CD14-positive monocyte (primary cell): ENCODE measurements around the gene COL20A1. TPM values are rescaled to one million over a fixed set of nuclear protein-coding genes. Genes with fewer than 3 reads are reported as not detected.

Experiments used
- DNase-seq, 3 donors: peaks; one replicate each; pipeline ENCODE4 v3.0.0-alpha.2; 2011 to 2022
- H2AFZ ChIP-seq: 2 replicates; pipeline ENCODE4 v1.6.0; 2012; ENCODE audit warnings: mild to moderate bottlenecking, low read depth, low read length, inconsistent platforms; ENCODE audit not compliant: insufficient read depth, poor library complexity, severe bottlenecking
- H3K27ac ChIP-seq, 2 donors: 1 replicate in 1 of 2; 2 replicates in 1 of 2; pipeline ENCODE4 v1.5.1; 2012 to 2013; ENCODE audit warnings: low read length in 2 of 2, control low read depth in 1 of 2, inconsistent platforms in 1 of 2, low read depth in 1 of 2, mild to moderate bottlenecking in 1 of 2
- H3K27me3 ChIP-seq, 2 donors: one replicate each; pipeline versions ENCODE4 v1.6.0 to v1.6.1; 2011 to 2013; ENCODE audit warnings: low read length in 2 of 2; ENCODE audit not compliant: control insufficient read depth in 2 of 2, insufficient read depth in 2 of 2
- H3K36me3 ChIP-seq, 2 donors: replicated peaks in 1 of 2; 1 replicate in 1 of 2; 2 replicates in 1 of 2; pipeline versions ENCODE4 v1.5.1 to v1.6.1; 2012 to 2013; ENCODE audit warnings: low read length in 2 of 2, control low read depth in 1 of 2, inconsistent platforms in 1 of 2, mild to moderate bottlenecking in 1 of 2; ENCODE audit not compliant: insufficient read depth in 2 of 2, control insufficient read depth in 1 of 2
- H3K4me1 ChIP-seq, 2 donors: 1 replicate in 1 of 2; 2 replicates in 1 of 2; pipeline versions ENCODE4 v1.5.1 to v1.6.1; 2012 to 2013; ENCODE audit warnings: low read length in 2 of 2, control low read depth in 1 of 2, inconsistent platforms in 1 of 2, mild to moderate bottlenecking in 1 of 2, moderate library complexity in 1 of 2; ENCODE audit not compliant: insufficient read depth in 2 of 2, control insufficient read depth in 1 of 2
- H3K4me2 ChIP-seq: replicated peaks from 2 replicates; pipeline ENCODE3; 2012; ENCODE audit warnings: low read length, moderate library complexity, mild to moderate bottlenecking; ENCODE audit not compliant: poor library complexity, severe bottlenecking; ENCODE audit errors: extremely low read depth
- H3K4me3 ChIP-seq, 3 experiments: fragments of 200-600 bp in 1 of 3; sonication (generic) in 1 of 3; replicated peaks in 1 of 3; 1 replicate in 2 of 3; 2 replicates in 1 of 3; pipeline ENCODE4 v1.5.1; 2011 to 2013; ENCODE audit warnings: low read length in 3 of 3, mild to moderate bottlenecking in 3 of 3, control low read depth in 2 of 3, low read depth in 2 of 3, inconsistent platforms in 1 of 3, moderate library complexity in 1 of 3
- H3K79me2 ChIP-seq: 2 replicates; pipeline ENCODE4 v1.6.0; 2012; ENCODE audit warnings: mild to moderate bottlenecking, control low read depth, inconsistent platforms, low read length, moderate library complexity; ENCODE audit not compliant: insufficient read depth
- H3K9ac ChIP-seq: 2 replicates; pipeline ENCODE4 v1.6.0; 2017; ENCODE audit warnings: low read length, mild to moderate bottlenecking; ENCODE audit not compliant: insufficient read depth, poor library complexity, severe bottlenecking
- H3K9me3 ChIP-seq, 2 donors: replicated peaks in 1 of 2; 1 replicate in 1 of 2; 2 replicates in 1 of 2; pipeline versions ENCODE4 v1.5.1 to v1.6.1; 2012 to 2013; ENCODE audit warnings: low read length in 2 of 2, control low read depth in 1 of 2; ENCODE audit not compliant: control insufficient read depth in 1 of 2, insufficient read depth in 1 of 2
- H4K20me1 ChIP-seq: 2 replicates; pipeline ENCODE4 v1.6.0; 2012; ENCODE audit warnings: mild to moderate bottlenecking, low read length, control low read depth, moderate library complexity; ENCODE audit not compliant: insufficient read depth
- H3K27ac Mint-ChIP-seq, 7 donors: one replicate each; pipeline ENCODE4 v1.8.0; 2020; ENCODE audit warnings: mild to moderate bottlenecking in 7 of 7, mixed read lengths in 7 of 7, moderate library complexity in 6 of 7, inconsistent platforms in 2 of 7
- H3K27me3 Mint-ChIP-seq, 3 donors: one replicate each; pipeline ENCODE4 v1.8.0; 2021 to 2022; ENCODE audit warnings: low read depth in 3 of 3, mild to moderate bottlenecking in 3 of 3, mixed read lengths in 3 of 3, moderate library complexity in 3 of 3, inconsistent platforms in 1 of 3
- H3K36me3 Mint-ChIP-seq, 2 donors: one replicate each; pipeline ENCODE4 v1.8.0; 2020; ENCODE audit warnings: mixed read lengths in 2 of 2, inconsistent platforms in 1 of 2, mild to moderate bottlenecking in 1 of 2
- H3K4me1 Mint-ChIP-seq: one replicate; pipeline ENCODE4 v1.8.0; 2020; ENCODE audit warnings: mild to moderate bottlenecking, mixed read lengths
- H3K4me3 Mint-ChIP-seq, 2 donors: one replicate each; pipeline ENCODE4 v1.8.0; 2020; ENCODE audit warnings: mild to moderate bottlenecking in 2 of 2, mixed read lengths in 2 of 2, moderate library complexity in 1 of 2
- H3K9me3 Mint-ChIP-seq, 7 donors: one replicate each; pipeline ENCODE4 v1.8.0; 2020 to 2022; ENCODE audit warnings: mixed read lengths in 7 of 7, mild to moderate bottlenecking in 6 of 7, moderate library complexity in 6 of 7, inconsistent platforms in 2 of 7
- WGBS: methylation state at CpG from one replicate; pipeline ENCODE4 v1.1.5; 2013; ENCODE audit warnings: missing lambda C conversion rate; ENCODE audit not compliant: insufficient coverage; 5-methylcytosine and 5-hydroxymethylcytosine counted together
- intact Hi-C, 2 donors: fragments of 100-400 bp; cut with micrococcal nuclease; formaldehyde crosslinking; loops; one replicate each; pipeline versions ENCODE4 v1.15.0 to v1.15.1; 2023
- polyA plus RNA-seq, 3 donors: library from polyadenylated mRNA; depleted of rRNA in 1 of 3; unstranded in 2 of 3; stranded (reverse) in 1 of 3; fragments of 300-500 nt in 2 of 3; fragments of >200 nt in 1 of 3; fragmentation: Illumina TruSeq in 2 of 3; gene quantifications; 1 replicate in 2 of 3; 2 replicates in 1 of 3; pipeline ENCODE4 v1.2.3, GENCODE V29; 2012 to 2021
- small RNA-seq: library from RNA; depleted of rRNA; stranded (forward); fragments of <200 nt; gene quantifications from one replicate; pipeline ENCODE3, GENCODE V24; 2012; ENCODE audit warnings: low read depth; ENCODE audit not compliant: insufficient read length
- TF ChIP-seq, protein P1 (sequence below): fragments of 200-600 bp; IDR thresholded peaks from one replicate; pipeline ENCODE4 v1.8.0; 2022; ENCODE audit warnings: antibody characterized with exemption, mild to moderate bottlenecking

The COL20A1 gene
- polyA plus RNA-seq, 3 donors, result not detected

DNA sequence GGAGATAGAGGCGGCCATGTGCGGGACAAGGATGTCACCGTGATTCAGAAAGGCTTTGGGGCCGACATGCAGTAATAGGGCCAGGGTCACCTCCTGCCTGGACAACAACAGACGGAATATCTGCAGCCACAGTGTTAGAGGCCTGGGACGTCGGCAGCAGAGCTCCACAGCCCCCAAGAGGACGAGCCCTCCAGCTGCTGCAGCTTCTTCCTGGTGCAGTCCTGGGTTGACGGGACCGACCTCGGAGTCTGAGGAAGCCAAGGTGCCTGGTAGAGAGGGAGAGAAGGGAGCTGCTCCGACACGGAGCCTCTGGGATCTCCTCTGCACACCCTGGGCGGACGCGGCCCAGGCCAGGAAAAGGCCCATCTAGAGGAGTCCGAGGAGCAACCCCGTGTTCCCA, 91.3 kb downstream of the COL20A1 start:
- Histone ChIP-seq H2AFZ (no peak overlapping the region), H3K79me2 (no peaks in the 10 kb centered on the region), H3K27ac (no peak overlapping the region), H3K36me3 (no peaks in the 10 kb centered on the region), H3K4me1 (no peaks in the 10 kb centered on the region), H3K9ac (no peak overlapping the region), H3K4me2 (no peak overlapping the region), H3K4me3 (no peak overlapping the region), H3K9me3 (peaks cover 30 to 34% of the 10 kb centered on the region in 2 donors), H3K27me3 (no peaks in the 10 kb centered on the region), H4K20me1 (no peaks in the 10 kb centered on the region)
- Mint-ChIP-seq H3K36me3 (no peaks in the 10 kb centered on the region), H3K9me3 (peaks cover 19 to 34% (median 24%) of the 10 kb centered on the region in 7 donors), H3K27ac (no peak overlapping the region), H3K27me3 (peaks cover 1 to 18% (median 11%) of the 10 kb centered on the region in 3 donors), H3K4me3 (no peak overlapping the region), H3K4me1 (no peaks in the 10 kb centered on the region)
- intact Hi-C loops, result no loop called here
- DNase-seq, result no peak
- TF ChIP-seq, protein P1, sequence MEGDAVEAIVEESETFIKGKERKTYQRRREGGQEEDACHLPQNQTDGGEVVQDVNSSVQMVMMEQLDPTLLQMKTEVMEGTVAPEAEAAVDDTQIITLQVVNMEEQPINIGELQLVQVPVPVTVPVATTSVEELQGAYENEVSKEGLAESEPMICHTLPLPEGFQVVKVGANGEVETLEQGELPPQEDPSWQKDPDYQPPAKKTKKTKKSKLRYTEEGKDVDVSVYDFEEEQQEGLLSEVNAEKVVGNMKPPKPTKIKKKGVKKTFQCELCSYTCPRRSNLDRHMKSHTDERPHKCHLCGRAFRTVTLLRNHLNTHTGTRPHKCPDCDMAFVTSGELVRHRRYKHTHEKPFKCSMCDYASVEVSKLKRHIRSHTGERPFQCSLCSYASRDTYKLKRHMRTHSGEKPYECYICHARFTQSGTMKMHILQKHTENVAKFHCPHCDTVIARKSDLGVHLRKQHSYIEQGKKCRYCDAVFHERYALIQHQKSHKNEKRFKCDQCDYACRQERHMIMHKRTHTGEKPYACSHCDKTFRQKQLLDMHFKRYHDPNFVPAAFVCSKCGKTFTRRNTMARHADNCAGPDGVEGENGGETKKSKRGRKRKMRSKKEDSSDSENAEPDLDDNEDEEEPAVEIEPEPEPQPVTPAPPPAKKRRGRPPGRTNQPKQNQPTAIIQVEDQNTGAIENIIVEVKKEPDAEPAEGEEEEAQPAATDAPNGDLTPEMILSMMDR, result no peak
- WGBS, result 90% methylated on average over 12 of the region's 18 CpGs

Small RNA genes lying within 50 kb of the gene (small RNA-seq; reads per million reads assigned to genes)
- gene MIR4326, result not detected
- not detected for gene RNU6-994P

Other genes starting within 250 kb of the COL20A1 start
- gene YTHDF1, start 77.1 kb upstream of the COL20A1 start, polyA plus RNA-seq, result 10 to 100 TPM; 18.0 to 33.4 (median 25.9) TPM
- gene BIRC7, start 57.3 kb upstream of the COL20A1 start, polyA plus RNA-seq, result under 1 TPM in 1 of 3 donors, not detected in 2; 0.21 TPM
- not detected for gene NKAIN4, start 38.7 kb upstream of the COL20A1 start, polyA plus RNA-seq
- 10 to 100 TPM; 11.2 to 99.8 (median 14.1) TPM for gene ARFGAP1, start 20.4 kb upstream of the COL20A1 start, polyA plus RNA-seq
- not detected for gene CHRNA4, start 68.2 kb downstream of the COL20A1 start, polyA plus RNA-seq
- gene KCNQ2, start 179.5 kb downstream of the COL20A1 start, polyA plus RNA-seq, result not detected
- gene EEF1A2, start 205.9 kb downstream of the COL20A1 start, polyA plus RNA-seq, result under 1 TPM in 1 of 3 donors, not detected in 2; 0.08 TPM
- 10 to 100 TPM; 13.4 to 39.9 (median 26.1) TPM for gene PPDPF, start 227.6 kb downstream of the COL20A1 start, polyA plus RNA-seq
- 1 to 10 TPM in 2 of 3 donors, under 1 TPM in 1; 0.66 to 4.1 (median 1.5) TPM for gene PTK6, start 244.2 kb downstream of the COL20A1 start, polyA plus RNA-seq